K562 (cell line): ENCODE results near the gene LAMTOR4. TPM values are rescaled to one million over a fixed set of nuclear protein-coding genes. Genes with fewer than 3 reads are reported as not detected.

ENCODE experiments used
- ASH1L ChIP-seq: fragments of 450-650 bp; IDR thresholded peaks from 2 replicates; pipeline ENCODE4 v1.6.1; 2018; ENCODE audit warnings: borderline replicate concordance, mild to moderate bottlenecking, low read depth; ENCODE audit not compliant: partially characterized antibody
- BMI1 ChIP-seq: fragments of 150-350 bp; IDR thresholded peaks from 2 replicates; pipeline ENCODE4 v1.6.1; 2014; ENCODE audit warnings: low read length
- CTCF ChIP-seq, 3 experiments: IDR thresholded peaks in 2 of 3; conservative IDR thresholded peaks in 1 of 3; 2 replicates each; pipeline ENCODE4 v1.5.1; 2011 to 2012; ENCODE audit warnings: low read length in 3 of 3, mild to moderate bottlenecking in 3 of 3, control low read depth in 2 of 3, improper control_type of control experiment in 1 of 3, inconsistent platforms in 1 of 3, low read depth in 1 of 3, mixed read lengths in 1 of 3, moderate library complexity in 1 of 3; ENCODE audit not compliant: insufficient read depth in 2 of 3
- E2F5 ChIP-seq: sonication (generic); formaldehyde crosslinking; IDR thresholded peaks from 2 replicates; pipeline ENCODE4 v1.8.0; 2022; ENCODE audit warnings: mild to moderate bottlenecking, missing genetic modification reagents
- ILF3 ChIP-seq: fragments of 450-650 bp; IDR thresholded peaks from 2 replicates; pipeline ENCODE4 v1.6.1; 2018; ENCODE audit warnings: antibody characterized with exemption, mild to moderate bottlenecking, moderate library complexity, borderline replicate concordance
- MIER1 ChIP-seq: fragments of 450-650 bp; IDR thresholded peaks from 2 replicates; pipeline ENCODE4 v1.6.1; 2016; ENCODE audit warnings: antibody characterized with exemption, mild to moderate bottlenecking, low read depth
- NFATC3 ChIP-seq: fragments of 450-650 bp; IDR thresholded peaks from 2 replicates; pipeline ENCODE4 v1.6.1; 2017; ENCODE audit warnings: mild to moderate bottlenecking
- NR4A1 ChIP-seq, 2 experiments: fragments of 250-450 bp in 1 of 2; fragments of 450-650 bp in 1 of 2; sonication (Bioruptor Pico) in 1 of 2; IDR thresholded peaks; 2 replicates each; pipeline versions ENCODE4 v1.4.0 to v1.6.1; 2016 to 2020; ENCODE audit warnings: mild to moderate bottlenecking in 2 of 2, missing compliant biosample characterization in 1 of 2, missing genetic modification characterization in 1 of 2, moderate library complexity in 1 of 2
- POU5F1 ChIP-seq: fragments of 150-350 bp; IDR thresholded peaks from 2 replicates; pipeline ENCODE4 v1.6.1; 2014; ENCODE audit warnings: borderline replicate concordance, low read length, low read depth, mild to moderate bottlenecking; ENCODE audit not compliant: partially characterized antibody
- PRMT5 ChIP-seq: sonication (generic); formaldehyde crosslinking; IDR thresholded peaks from 2 replicates; pipeline ENCODE4 v1.5.0; 2020; ENCODE audit warnings: missing genetic modification reagents
- SRSF9 ChIP-seq: fragments of 200-400 bp; formaldehyde crosslinking; IDR thresholded peaks from 2 replicates; pipeline ENCODE4 v1.6.1; 2017; ENCODE audit warnings: low read depth, low read length, borderline replicate concordance
- ZBTB9 ChIP-seq: fragments of 450-650 bp; formaldehyde crosslinking; IDR thresholded peaks from 2 replicates; pipeline ENCODE4 v1.4.0; 2020; ENCODE audit warnings: mild to moderate bottlenecking, moderate library complexity
- ZNF274 ChIP-seq: IDR thresholded peaks from 2 replicates; pipeline ENCODE4 v1.6.1; 2011; ENCODE audit warnings: low read depth, mild to moderate bottlenecking, low read length, moderate library complexity, borderline replicate concordance
- ZNF407 ChIP-seq: fragments of 450-650 bp; IDR thresholded peaks from 2 replicates; pipeline ENCODE4 v1.6.1; 2016; ENCODE audit warnings: low read depth
- ZNF764 ChIP-seq: fragments of 250-450 bp; sonication (Bioruptor Pico); IDR thresholded peaks from 2 replicates; pipeline ENCODE4 v1.4.0; 2020; ENCODE audit warnings: low read depth, mild to moderate bottlenecking, moderate library complexity
- polyA plus RNA-seq, 8 experiments: library from polyadenylated mRNA; depleted of rRNA in 4 of 8; stranded (reverse) in 5 of 8; unstranded in 3 of 8; fragments of >200 nt; fragmentation: Nextera tagmentation in 2 of 8; fragmentation: Illumina TruSeq in 1 of 8; extraction: Ambion mirVana in 2 of 8; extraction: Trizol in 1 of 8; gene quantifications; 2 replicates each; pipeline versions ENCODE4 v1.2.1 to v1.2.3, GENCODE V29; 2011 to 2014; ENCODE audit warnings: inconsistent platforms in 1 of 8, missing spikeins in 1 of 8
- total RNA-seq, 7 experiments: library from RNA; depleted of rRNA in 6 of 7; stranded (reverse); fragments of >200 nt in 6 of 7; fragmentation: Illumina TruSeq in 2 of 7; extraction: Trizol in 2 of 7; gene quantifications; 2 replicates each; pipeline versions ENCODE4 v1.2.1 to v1.2.3, GENCODE V29; 2011 to 2021; ENCODE audit warnings: low replicate concordance in 1 of 7

Gene LAMTOR4
- total and polyA plus RNA-seq, 9 of the 15 experiments (the other 6 are each of a cell fraction or from before 2014, with no cell fraction given) = 79.6 to 314 (median 195) TPM

DNA sequence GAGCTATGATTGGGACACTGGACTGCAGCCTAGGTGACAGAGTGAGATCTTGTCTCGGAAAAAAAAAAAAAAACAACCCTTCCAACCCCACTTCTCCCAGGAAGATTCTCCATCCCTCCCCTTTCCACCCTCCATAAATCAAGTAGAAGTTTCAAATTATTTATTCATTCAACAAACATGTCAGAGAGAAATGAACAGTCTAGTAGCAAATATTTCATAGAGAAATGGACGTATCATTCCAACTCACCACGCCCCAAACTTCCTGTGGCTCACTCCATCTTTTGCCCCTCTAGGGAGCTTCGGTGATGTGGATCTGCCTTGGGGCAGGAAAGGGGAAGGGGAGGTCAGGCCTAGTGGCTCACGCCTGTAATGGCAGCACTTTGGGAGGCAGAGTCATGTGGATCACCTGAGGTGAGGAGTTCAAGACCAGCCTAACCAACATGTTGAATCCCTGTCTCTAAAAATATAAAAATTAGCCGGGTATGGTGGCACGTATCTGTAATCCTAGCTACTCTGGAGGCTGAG lies 10.4 kb downstream of the LAMTOR4 start (continued):
- TF ChIP-seq ZNF407 (no peak), SRSF9 (no peak), ASH1L (no peak), ILF3 (no peak), BMI1 (no peak), ZBTB9 (CRISPR knock-in tag) (no peak), NR4A1 (CRISPR knock-in tag; IDR thresholded peaks at IDR 0.05) (no peak), NR4A1 (tag; IDR thresholded peaks at IDR 0.05) (no peak; the same call in 1 of the 2 replicates), ZNF274 (no peak), NFATC3 (0 out of 2 replicates have a peak, but pooled peaks have one; percentile 31), ZNF764 (CRISPR knock-in tag) (no peak), E2F5 (CRISPR knock-in tag) (no peak), CTCF (IDR thresholded peaks at IDR 0.05 in 2 of 3, conservative IDR thresholded peaks at IDR 0.05 in 1 of 3; ENCODE audit: insufficient read depth in 2 of 3, low read depth in 1 of 3, low read length in 3 of 3) (peak; percentile 11 to 24 (median 18); a peak in 1 of 6 replicates), POU5F1 (no peak), MIER1 (0 out of 2 replicates have a peak, but pooled peaks have one; percentile 49), PRMT5 (CRISPR knock-in tag) (no peak)
